ENCODE results near the gene NFKBIZ.

The NFKBIZ gene

DNA sequence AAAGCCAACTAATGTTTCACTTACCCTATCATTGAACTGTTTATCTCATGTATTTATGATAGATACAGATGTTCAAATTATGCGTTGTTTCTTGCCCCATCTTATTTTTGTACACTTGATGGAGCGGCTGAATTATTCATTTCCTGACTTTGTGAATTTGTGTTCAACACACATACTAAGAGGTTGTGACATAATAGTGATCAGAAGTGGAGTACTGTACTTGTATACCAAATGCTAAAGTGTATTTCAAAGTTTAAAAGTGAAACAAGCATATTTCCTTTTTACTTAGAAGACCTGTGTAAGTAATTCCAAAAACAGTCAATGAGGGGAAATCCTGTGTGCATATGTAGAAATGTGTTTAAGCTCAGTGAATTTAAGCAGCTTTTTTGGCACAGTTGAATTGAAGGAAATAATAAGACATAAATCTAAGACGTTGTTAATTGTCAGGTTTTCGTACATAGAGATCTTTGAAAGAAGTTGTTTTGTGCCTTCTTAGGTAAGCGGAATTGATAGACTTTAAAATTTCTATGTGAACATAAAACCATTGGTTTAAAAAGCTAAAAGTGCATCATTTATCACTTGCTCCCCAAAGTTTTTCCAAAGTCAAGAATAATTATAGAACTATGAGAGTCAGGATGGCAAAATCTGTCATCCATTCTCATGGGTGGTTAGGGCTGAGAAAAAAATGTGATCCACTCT is 1.9 kb downstream of the NFKBIZ start:
- DNase-seq (ENCODE audit: low read depth): no peak

DNA sequence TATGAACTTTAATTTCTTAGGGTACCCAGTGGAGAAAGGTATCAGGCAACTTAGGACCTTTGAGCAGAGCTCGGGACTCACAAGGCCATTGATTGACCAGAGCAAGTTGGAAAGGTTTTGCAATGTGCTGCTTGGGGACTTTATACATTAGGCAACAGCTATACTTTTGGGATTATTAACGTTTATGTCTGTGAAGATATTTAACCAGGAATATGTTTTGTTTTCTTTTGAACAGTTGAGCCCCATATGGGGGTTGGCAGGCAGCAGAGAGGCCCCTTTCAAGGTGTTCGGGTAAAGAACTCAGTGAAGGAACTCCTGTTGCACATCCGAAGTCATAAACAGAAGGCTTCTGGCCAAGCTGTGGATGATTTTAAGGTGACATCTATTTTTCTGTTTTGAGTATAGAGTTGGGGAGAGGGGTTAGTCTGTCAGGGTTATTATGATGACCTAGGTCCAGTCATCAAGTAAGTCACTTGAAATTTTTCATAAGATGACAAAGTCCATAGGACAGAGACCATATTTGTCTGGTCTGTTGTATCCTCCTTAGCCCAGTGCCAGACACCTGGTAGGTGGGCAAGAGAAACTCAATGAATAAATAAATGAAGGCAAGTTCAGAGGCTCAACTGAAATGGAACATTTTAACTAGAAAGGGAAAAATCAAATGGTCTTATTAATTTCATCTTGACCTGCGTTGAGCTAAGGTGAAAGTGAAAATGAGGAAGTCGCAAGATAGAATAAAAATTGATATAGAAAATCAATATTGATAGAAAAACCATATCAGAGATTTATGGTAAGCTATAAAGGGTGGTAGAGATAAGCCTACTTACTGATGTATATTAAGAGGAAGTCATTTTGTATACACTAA is 2.8 kb downstream of the NFKBIZ start:
- peak; percentile 38 for DNase-seq (ENCODE audit: low read depth)

DNA sequence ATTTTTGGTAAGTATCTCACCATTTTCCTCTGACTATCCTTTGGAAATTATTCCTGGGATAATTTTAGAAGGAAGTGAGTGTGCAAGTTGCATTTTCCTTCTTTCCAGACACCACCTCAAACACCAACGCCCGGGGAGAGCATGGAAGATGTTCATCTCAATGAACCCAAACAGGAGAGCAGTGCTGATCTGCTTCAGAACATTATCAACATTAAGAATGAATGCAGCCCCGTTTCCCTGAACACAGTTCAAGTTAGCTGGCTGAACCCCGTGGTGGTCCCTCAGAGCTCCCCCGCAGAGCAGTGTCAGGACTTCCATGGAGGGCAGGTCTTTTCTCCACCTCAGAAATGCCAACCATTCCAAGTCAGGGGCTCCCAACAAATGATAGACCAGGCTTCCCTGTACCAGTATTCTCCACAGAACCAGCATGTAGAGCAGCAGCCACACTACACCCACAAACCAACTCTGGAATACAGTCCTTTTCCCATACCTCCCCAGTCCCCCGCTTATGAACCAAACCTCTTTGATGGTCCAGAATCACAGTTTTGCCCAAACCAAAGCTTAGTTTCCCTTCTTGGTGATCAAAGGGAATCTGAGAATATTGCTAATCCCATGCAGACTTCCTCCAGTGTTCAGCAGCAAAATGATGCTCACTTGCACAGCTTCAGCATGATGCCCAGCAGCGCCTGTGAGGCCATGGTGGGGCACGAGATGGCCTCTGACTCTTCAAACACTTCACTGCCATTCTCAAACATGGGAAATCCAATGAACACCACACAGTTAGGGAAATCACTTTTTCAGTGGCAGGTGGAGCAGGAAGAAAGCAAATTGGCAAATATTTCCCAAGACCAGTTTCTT is 3.9 kb downstream of the NFKBIZ start:
- DNase-seq (ENCODE audit: low read depth): peak; percentile 11

DNA sequence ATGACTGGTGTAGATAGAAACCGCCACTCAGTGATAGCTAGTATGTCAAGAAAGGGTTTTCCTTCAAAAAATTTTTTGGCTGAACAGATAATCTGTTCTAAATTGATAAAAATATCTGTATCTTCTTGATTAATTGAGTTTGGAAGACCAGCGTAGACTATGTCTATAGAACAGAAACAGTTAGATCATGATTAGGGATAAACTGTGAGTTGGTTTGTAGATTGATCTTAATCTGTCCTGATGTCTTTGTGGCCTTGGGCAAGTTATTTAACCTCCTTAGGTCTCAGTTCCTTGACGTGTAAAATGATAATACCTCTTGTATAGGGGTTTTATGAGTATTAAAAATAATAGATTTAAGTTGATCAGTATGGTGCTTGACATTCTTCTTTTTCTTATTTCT is 4.7 kb downstream of the NFKBIZ start:
- DNase-seq (ENCODE audit: low read depth): no peak

DNA sequence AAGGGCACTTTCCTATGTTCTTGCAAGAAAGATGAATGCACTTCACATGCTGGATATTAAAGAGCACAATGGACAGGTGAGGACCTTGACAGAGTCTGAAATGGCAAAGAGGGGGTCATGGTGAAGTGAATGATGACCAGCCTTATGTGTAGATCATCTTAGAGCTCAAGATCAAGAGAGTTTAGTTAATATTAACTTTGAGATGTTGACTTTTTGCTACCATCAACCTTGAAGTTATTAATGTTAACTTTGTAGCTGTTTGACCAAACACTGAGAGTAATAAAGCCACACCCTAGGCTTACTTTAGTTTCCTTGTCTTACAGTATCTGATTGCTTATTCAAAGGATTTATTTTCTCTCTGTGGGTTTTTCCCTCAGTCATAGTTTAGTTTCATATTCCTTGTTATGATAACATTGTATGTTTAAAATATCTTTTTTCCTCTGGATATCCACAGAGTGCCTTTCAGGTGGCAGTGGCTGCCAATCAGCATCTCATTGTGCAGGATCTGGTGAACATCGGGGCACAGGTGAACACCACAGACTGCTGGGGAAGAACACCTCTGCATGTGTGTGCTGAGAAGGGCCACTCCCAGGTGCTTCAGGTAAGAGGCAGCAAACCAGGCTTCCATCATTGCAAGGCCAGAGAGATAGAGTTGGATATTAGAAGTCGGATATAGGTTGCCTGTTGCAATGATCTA is 5.4 kb downstream of the NFKBIZ start:
- DNase-seq (ENCODE audit: low read depth): peak; percentile 11

DNA sequence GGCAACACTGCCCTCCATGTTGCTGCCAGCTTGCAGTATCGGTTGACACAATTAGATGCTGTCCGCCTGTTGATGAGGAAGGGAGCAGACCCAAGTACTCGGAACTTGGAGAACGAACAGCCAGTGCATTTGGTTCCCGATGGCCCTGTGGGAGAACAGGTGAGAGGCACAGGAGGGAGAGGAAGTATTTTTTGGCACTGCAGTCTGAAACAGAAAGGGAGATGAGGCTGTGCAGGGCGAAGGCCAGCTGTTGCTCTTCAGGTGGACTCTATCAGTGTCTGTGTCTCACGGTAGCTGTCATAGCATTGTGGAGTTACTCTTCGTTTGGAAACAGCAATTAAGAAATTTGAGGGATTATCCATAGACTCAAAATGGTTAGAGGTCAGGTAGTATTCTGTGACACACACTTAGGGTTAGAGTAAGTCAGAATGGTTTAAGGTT is 8.0 kb downstream of the NFKBIZ start:
- DNase-seq (ENCODE audit: low read depth): peak; percentile 30

DNA sequence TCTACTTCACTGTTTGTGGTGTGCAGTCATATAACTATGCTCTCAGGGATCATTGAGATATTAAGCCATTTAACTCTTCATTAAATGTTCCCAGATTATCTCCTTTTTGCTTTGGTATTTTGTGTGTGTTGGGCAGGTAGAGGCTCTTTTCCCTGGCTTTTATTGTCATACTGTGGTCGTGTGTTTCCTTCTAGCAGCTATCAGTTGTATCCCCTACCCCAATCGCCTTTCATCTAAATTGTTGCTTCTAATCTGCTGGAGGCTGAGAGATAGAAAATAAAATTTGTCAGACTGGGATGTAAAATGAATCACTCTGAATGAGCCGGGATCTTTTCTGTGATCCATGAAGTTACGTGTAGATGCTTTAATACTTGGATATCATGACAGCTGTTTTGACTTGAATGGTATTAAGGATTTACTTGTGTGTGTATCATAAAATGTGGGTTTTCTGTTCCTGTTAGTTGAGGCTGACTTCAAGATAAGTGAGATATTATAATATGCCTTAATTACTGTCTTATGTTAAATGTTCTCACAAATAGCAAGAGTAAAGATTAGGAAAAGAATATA is 9.2 kb downstream of the NFKBIZ start:
- peak; percentile 13 for DNase-seq (ENCODE audit: low read depth)

DNA sequence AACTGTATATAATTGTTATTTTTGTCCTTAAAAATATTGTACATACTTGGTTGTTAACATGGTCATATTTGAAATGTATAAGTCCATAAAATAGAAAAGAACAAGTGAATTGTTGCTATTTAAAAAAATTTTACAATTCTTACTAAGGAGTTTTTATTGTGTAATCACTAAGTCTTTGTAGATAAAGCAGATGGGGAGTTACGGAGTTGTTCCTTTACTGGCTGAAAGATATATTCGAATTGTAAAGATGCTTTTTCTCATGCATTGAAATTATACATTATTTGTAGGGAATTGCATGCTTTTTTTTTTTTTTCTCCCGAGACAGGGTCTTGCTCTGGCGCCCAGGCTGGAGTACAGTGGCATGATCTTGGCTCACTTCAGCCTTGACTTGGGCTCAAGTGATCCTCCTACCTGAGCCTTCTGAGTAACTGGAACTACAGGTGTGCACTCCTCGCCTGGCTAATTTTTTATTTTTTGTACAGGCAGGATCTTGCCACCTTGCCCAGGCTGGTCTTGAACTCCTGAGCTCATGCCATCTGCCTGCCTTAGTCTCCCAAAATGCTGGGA is 10.7 kb downstream of the NFKBIZ start:
- peak; percentile 7 for DNase-seq (ENCODE audit: low read depth)

DNA sequence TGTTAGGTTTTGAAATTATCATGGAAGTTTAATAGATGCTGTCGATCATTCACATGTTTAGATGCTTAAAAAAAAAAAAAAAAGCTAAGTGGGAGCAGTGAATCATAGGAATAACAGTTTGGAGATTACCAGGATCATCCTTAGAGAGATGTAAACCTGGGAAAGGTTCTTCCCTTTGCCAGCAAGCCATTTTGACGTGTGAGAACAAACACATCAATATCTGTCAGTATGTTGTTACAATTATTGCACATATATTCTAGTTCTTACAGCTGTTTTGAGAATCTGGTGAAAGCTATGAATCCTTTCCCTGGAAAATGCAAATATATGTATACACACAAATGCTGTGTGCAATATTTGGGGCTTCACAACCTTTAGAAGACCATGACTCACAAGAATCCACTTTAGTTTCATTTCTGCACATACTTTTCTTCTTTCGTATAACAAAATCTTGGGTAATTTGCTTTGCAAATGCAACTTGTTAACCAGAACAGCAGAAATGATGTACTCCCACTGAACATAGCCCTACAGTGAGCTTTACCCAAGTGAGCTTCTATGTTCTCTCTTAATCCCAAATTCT is 12.0 kb downstream of the NFKBIZ start:
- DNase-seq (ENCODE audit: low read depth): peak; percentile 43

DNA sequence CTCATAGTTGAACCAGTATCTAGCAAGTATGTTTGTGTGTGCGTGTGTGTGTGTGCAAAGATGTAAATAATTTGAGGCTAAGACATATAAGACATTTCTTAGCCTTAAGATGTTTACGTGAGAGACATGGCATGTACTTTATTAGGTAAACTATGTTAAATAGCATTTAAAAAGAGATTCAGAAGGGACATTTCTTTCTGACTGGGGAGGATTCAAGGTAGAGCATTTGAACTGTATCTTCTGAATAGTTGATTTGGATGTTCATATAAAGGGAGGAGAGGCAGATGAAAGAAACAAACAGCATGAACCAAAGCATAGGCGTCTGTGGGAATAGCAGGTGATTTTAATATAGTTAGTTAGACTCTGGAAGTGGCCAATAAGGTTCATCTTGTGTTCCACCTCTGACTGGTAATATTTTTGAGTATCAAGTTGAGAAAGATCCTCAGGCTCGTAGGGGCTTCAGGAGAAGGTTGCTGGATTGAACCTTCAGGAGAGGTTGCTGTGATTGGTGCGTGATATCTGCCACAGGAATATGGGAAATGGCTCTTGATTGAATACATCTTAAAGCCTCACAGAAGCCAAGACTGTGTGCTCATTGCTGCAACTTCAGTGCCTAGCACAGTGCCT is 12.6 kb downstream of the NFKBIZ start:
- DNase-seq (ENCODE audit: low read depth): peak; percentile 45

DNA sequence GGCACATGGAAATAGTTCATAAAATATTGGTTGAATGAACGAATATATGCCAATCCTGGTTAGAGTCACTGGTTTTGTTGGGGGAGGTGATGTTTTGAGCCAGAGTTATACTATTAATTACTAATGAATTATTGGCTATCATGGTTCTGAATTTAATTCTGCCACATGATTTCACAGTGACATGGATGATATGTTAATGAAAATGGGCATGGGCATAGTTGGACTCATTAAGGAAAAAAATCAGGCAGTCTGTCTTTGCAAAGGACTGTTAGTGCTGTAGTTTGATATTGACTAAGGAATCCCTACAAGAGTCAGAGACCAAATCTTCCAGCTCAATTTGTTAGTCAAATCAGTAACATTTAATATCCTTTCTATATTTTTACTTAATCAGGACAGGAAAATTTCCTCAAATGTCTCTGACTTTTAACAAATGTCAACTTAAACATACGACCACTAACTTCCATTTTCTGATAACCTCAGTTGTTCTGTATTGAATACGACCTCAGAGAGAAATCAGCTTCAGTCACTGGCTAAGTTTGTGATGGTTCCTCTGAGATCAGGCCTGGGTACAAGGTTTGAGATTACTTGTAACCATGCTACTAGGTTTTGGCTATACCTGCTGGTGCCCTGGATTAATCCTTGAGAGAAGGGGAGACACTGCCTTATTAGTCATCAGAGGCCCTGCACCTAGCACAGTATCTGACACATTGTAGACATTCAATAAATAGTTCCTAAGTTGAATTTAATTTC is 13.3 kb downstream of the NFKBIZ start:
- DNase-seq (ENCODE audit: low read depth): peak; percentile 49

DNA sequence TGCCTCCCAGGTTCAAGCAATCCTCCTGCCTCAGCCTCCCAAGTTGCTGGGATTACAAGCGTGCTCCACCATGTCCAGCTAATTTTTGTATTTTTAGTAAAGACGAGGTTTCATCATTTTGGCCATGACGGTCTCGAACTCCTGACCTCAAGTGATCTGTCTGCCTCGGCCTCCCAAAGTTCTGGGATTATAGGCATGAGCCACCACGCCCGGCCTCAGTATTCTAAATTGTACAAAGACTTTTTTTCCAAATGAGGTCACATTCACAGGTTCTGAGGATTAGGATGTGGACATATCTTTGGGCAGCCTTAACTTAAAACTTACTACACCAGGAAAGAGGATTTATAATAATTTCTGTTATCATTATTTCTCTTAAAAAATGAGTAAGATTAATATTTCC is 15.6 kb downstream of the NFKBIZ start:
- DNase-seq (ENCODE audit: low read depth): peak; percentile 10

DNA sequence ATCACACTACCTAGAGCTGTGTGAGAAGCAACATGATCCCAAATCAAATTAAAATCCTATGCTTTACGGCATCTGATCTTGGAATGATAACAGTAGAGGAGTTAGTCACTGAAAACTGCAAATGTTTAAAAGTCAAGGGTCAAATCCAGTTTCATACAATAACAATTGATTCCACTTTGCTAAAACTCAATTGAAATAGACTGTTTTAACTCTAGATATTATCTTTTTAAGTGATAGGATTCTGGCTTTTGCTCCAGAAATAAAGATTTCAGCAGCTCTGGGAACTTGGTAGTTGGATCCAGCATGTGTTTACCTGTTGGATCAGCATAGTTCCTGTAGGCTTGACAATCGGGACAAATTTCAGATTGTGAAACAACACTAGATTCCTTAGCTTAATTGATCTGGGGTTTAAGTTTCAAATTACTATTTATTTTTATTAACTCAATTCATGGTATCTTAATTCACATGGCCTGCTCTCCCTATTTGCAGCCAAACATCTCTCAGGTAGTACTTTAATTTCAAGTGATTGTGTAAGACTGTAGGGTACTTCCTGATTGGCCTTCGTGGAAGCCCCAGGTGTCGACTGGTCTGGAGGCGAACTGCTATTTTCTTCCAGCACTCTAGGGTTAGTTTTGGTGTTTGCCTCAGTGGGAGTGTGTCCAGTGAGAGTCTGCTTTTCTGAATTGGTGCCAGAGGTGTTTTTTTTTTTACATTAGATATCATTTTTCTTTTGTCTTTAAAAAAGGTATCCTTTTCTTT is 16.6 kb downstream of the NFKBIZ start:
- DNase-seq (ENCODE audit: low read depth): peak; percentile 53

DNA sequence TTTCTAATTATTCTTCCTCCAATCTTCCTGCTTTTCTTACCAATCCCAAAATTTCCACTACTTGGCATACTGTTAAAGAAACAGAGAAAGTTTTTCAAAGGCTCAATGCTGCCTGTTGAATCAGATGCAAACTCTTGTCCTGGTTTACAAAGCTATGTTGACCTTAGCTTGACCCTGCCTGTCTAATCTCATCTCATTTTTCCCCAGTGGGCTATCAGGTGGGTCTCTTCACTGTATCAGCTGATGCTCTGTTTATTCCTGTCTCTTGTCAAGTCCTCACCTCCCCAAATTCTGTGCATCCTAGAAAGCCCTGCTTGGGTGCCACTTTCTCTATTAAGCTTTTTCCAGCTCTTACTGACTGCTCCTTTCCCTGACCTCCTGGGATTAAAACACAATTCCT is 18.2 kb downstream of the NFKBIZ start:
- DNase-seq (ENCODE audit: low read depth): peak; percentile 23

DNA sequence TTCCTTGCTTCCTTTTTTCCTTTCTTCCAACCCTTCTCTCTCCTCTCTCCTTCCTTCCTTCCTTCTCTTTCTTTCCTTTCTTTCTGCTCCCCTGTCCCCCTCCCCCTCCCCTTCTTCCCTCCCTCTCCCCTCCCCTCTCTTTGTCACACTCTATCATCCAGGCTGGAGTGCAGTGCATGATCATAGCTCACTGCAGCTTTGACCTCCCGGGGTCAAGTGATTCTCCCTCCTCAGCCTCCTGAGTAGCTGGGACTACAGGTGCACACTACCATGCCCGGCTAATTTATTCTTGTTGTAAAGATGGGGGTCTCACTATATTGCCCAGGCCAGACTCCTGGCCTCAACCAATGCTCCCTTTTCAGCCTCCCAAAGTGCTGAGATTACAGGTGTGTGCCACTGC is 18.7 kb downstream of the NFKBIZ start:
- no peak for DNase-seq (ENCODE audit: low read depth)

DNA sequence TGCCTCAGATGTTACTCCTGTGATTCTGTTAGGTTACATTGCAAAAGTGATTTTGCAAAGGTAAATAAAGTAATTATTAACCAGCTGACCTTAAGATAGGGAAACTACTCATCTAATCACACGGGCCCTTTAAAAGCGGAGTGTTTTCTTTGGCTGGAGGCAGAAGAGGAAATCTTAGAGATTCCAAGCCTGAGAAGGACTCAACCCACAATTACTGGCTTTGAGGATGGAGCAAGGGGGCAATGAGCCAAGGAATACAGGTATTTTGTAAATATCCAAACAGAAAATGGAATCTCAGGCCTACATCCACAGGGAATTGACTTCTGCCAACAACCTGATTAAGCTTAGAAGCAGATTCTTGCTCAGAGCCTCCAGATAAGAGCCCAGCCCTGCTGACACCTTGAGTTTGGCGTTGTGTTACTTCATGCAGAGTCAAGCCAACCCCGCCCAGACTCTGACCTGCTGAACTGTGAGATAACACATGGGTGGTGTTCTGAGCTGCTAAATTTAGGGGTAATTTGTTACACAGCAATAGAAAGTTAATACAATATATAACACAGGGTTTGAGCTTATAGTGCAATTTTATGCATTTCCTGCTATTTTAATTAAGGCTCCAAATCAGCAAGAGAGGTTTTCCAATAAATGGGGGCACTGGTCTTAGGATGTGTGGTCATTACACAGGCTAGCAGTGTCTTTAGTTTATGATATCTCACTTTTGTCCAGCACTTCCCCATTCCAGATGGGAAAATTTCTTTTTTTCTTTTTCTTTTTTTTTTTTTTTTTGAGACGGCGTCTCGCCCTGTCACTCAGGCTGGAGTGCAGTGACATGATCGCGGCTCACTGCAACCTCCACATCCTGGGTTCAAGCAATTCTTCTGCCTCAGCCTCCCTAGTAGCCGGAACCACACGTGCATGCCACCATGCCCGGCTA is 19.5 kb downstream of the NFKBIZ start:
- peak; percentile 84 for DNase-seq (ENCODE audit: low read depth)

DNA sequence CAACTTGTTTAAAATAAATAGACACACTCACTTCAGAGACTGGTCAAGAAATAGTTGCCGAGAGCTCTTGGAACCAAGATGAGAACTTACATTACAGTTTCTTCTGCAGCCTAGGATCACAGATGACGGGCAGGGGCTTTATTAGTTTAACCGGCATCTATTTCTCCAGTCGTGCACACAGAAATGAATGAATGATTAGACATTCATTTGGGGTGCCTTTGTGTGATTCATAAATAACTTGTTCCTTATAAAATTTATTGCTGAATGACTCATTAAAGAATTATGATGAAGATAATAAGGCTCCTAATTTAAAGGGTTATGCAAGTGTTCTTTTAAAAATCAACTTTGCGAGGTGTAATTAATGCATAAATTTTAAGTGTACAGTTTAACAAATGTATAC is 20.8 kb downstream of the NFKBIZ start:
- peak; percentile 76 for DNase-seq (ENCODE audit: low read depth)

DNA sequence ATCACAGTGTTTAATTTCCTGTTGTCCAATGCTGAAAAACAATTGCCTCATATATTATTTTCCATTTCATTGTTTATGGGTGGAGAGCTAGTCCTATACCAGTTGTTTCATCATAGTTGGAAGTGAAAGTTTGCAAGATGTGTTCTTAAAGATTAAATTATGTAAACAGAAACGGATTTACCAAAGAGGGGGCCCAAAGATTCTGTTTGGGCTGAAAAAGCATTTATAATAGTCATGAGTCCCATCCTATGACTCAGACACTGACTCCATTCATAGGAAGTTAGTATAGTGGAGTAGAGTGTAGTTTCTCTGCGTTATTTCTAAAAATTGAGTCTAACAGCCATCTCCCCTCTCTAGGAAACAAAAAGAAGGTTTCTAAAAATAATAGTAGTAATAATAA is 24.3 kb downstream of the NFKBIZ start:
- DNase-seq (ENCODE audit: low read depth): peak; percentile 69

Measured in EH (cell line).